Measurements from ENCODE around the gene AFAP1. TPM values are rescaled to one million over a fixed set of nuclear protein-coding genes. Genes with fewer than 3 reads are reported as not detected.

AFAP1 gene
- total RNA-seq, 1 donor from 2014 or later: 67.9 TPM

GRCh38 chr4:7803371-7803770 is 136.3 kb downstream of the AFAP1 start:
- Histone ChIP-seq H3K27me3 (ENCODE audit: insufficient read depth, low read length) (no peaks in the 10 kb centered on the region), H3K4me1 (ENCODE audit: insufficient read depth, low read length) (peaks cover 38% of the 10 kb centered on the region), H4K20me1 (ENCODE audit: insufficient read depth, low read length) (peaks cover 18% of the 10 kb centered on the region), H3K27ac (ENCODE audit: low read depth, low read length) (peak overlapping the region; percentile 82), H3K79me2 (ENCODE audit: insufficient read depth, low read length) (peaks cover 73% of the 10 kb centered on the region), H3K4me3 (ENCODE audit: insufficient read depth, low read depth, low read length) (no peak overlapping the region), H3K36me3 (ENCODE audit: insufficient read depth, low read length) (peaks cover 66% of the 10 kb centered on the region), H3K4me2 (ENCODE audit: low read length) (no peak overlapping the region), H3K9me3 (ENCODE audit: insufficient read depth, low read depth, low read length) (peaks cover 8% of the 10 kb centered on the region), H2AFZ (ENCODE audit: low read depth, low read length) (no peak overlapping the region), H3K9ac (ENCODE audit: low read length) (peak overlapping the region; percentile 71)
- Mint-ChIP-seq H3K9me3 (ENCODE audit: unreplicated experiment) (peaks cover 4% of the 10 kb centered on the region), H3K4me1 (ENCODE audit: low read depth, unreplicated experiment) (peaks cover 49% of the 10 kb centered on the region), H3K27me3 (ENCODE audit: low read depth, unreplicated experiment) (no peaks in the 10 kb centered on the region), H3K27ac (ENCODE audit: unreplicated experiment) (peak overlapping the region; percentile 72), H3K36me3 (ENCODE audit: low read depth, unreplicated experiment) (peaks cover 29% of the 10 kb centered on the region), H3K4me3 (ENCODE audit: unreplicated experiment) (no peak overlapping the region)
- FAIRE-seq (no peak), DNase-seq (ENCODE audit: low read depth) (no peak)
- TF ChIP-seq, protein P1, sequence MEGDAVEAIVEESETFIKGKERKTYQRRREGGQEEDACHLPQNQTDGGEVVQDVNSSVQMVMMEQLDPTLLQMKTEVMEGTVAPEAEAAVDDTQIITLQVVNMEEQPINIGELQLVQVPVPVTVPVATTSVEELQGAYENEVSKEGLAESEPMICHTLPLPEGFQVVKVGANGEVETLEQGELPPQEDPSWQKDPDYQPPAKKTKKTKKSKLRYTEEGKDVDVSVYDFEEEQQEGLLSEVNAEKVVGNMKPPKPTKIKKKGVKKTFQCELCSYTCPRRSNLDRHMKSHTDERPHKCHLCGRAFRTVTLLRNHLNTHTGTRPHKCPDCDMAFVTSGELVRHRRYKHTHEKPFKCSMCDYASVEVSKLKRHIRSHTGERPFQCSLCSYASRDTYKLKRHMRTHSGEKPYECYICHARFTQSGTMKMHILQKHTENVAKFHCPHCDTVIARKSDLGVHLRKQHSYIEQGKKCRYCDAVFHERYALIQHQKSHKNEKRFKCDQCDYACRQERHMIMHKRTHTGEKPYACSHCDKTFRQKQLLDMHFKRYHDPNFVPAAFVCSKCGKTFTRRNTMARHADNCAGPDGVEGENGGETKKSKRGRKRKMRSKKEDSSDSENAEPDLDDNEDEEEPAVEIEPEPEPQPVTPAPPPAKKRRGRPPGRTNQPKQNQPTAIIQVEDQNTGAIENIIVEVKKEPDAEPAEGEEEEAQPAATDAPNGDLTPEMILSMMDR (IDR thresholded peaks at IDR 0.05; ENCODE audit: insufficient read depth, low read depth, low read length): no peak
- no peak for TF ChIP-seq EZH2 (IDR thresholded peaks at IDR 0.05; ENCODE audit: insufficient read depth, low read length)

- Histone ChIP-seq H3K9ac (ENCODE audit: low read length) (no peak overlapping the region), H3K4me2 (ENCODE audit: low read length) (no peak overlapping the region), H3K79me2 (ENCODE audit: insufficient read depth, low read length) (peaks cover 71% of the 10 kb centered on the region), H3K27me3 (ENCODE audit: insufficient read depth, low read length) (no peaks in the 10 kb centered on the region), H3K36me3 (ENCODE audit: insufficient read depth, low read length) (peaks cover 65% of the 10 kb centered on the region), H3K4me3 (ENCODE audit: insufficient read depth, low read depth, low read length) (no peak overlapping the region), H4K20me1 (ENCODE audit: insufficient read depth, low read length) (peaks cover 26% of the 10 kb centered on the region), H3K9me3 (ENCODE audit: insufficient read depth, low read depth, low read length) (no peaks in the 10 kb centered on the region), H3K27ac (ENCODE audit: low read depth, low read length) (peak overlapping the region; percentile 15), H2AFZ (ENCODE audit: low read depth, low read length) (no peak overlapping the region), H3K4me1 (ENCODE audit: insufficient read depth, low read length) (peaks cover 38% of the 10 kb centered on the region)
- DNase-seq (ENCODE audit: low read depth) (peak; percentile 64), FAIRE-seq (no peak)
- Mint-ChIP-seq H3K4me3 (ENCODE audit: unreplicated experiment) (no peak overlapping the region), H3K36me3 (ENCODE audit: low read depth, unreplicated experiment) (peaks cover 26% of the 10 kb centered on the region), H3K9me3 (ENCODE audit: unreplicated experiment) (no peaks in the 10 kb centered on the region), H3K27ac (ENCODE audit: unreplicated experiment) (peak overlapping the region; percentile 88), H3K27me3 (ENCODE audit: low read depth, unreplicated experiment) (no peaks in the 10 kb centered on the region), H3K4me1 (ENCODE audit: low read depth, unreplicated experiment) (peaks cover 44% of the 10 kb centered on the region)
- TF ChIP-seq, protein P1 (IDR thresholded peaks at IDR 0.05; ENCODE audit: insufficient read depth, low read depth, low read length): peak; percentile 87
- no peak for TF ChIP-seq EZH2 (IDR thresholded peaks at IDR 0.05; ENCODE audit: insufficient read depth, low read length)
These were observed 137.5 kb downstream of the AFAP1 start for GRCh38 chr4:7802093-7802726.

DNA sequence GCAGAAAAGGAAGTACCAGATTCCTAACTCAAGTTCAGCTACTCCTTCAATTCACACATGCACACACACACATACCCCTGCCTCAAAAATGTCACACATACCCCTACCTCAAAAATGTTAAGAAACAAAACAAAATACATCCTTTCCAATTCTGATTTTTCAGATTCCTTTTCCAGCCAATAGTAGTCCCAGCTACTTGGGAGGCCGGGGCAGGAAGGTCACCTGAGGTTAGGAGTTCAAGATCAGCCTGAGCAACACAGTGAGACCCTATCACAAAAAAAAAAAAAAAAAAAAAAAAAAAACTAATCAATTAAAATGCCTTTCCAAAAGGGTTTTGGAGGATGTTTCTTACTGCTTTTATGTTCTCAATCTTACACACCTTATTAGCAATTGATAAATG is 138.0 kb downstream of the AFAP1 start:
- Mint-ChIP-seq H3K9me3 (ENCODE audit: unreplicated experiment) (no peaks in the 10 kb centered on the region), H3K36me3 (ENCODE audit: low read depth, unreplicated experiment) (peaks cover 27% of the 10 kb centered on the region), H3K4me1 (ENCODE audit: low read depth, unreplicated experiment) (peaks cover 40% of the 10 kb centered on the region), H3K27me3 (ENCODE audit: low read depth, unreplicated experiment) (no peaks in the 10 kb centered on the region), H3K27ac (ENCODE audit: unreplicated experiment) (peak overlapping the region; percentile 88), H3K4me3 (ENCODE audit: unreplicated experiment) (no peak overlapping the region)
- H3K27me3 ChIP-seq (ENCODE audit: insufficient read depth, low read length): no peaks in the 10 kb centered on the region
- H2AFZ ChIP-seq (ENCODE audit: low read depth, low read length): no peak overlapping the region
- DNase-seq (ENCODE audit: low read depth) (no peak), FAIRE-seq (no peak)
- TF ChIP-seq, protein P1 (IDR thresholded peaks at IDR 0.05; ENCODE audit: insufficient read depth, low read depth, low read length): no peak
- TF ChIP-seq EZH2 (IDR thresholded peaks at IDR 0.05; ENCODE audit: insufficient read depth, low read length): no peak
- H3K4me2 ChIP-seq (ENCODE audit: low read length): no peak overlapping the region
- peaks cover 68% of the 10 kb centered on the region for H3K79me2 ChIP-seq (ENCODE audit: insufficient read depth, low read length)
- H3K36me3 ChIP-seq (ENCODE audit: insufficient read depth, low read length): peaks cover 62% of the 10 kb centered on the region
- no peak overlapping the region for H3K4me3 ChIP-seq (ENCODE audit: insufficient read depth, low read depth, low read length)
- H3K9me3 ChIP-seq (ENCODE audit: insufficient read depth, low read depth, low read length): no peaks in the 10 kb centered on the region
- peak overlapping the region; percentile 24 for H3K9ac ChIP-seq (ENCODE audit: low read length)
- peaks cover 28% of the 10 kb centered on the region for H4K20me1 ChIP-seq (ENCODE audit: insufficient read depth, low read length)
- peaks cover 32% of the 10 kb centered on the region for H3K4me1 ChIP-seq (ENCODE audit: insufficient read depth, low read length)
- peak overlapping the region; percentile 15 for H3K27ac ChIP-seq (ENCODE audit: low read depth, low read length)

Measured in astrocyte (in vitro differentiated cells and primary cell).